ENCODE data around the gene ROCK2.
"Not testable (repeated sequence)": the region's sequence is repeated elsewhere in the genome, so short reads cannot be mapped to it uniquely, and the experiment has no call there.

Gene ROCK2

GRCh38 chr2:11338580-11338979 is 5.9 kb downstream of the ROCK2 start:
- DNase-seq: no peak

- no peak for DNase-seq
Observed at GRCh38 chr2:11337909-11338308, 6.5 kb downstream of the ROCK2 start.

- no peak for DNase-seq
Observed at GRCh38 chr2:11336189-11336588, 8.2 kb downstream of the ROCK2 start.

- DNase-seq: no peak
Observed at GRCh38 chr2:11333427-11334183, 10.8 kb downstream of the ROCK2 start.

- no peak for DNase-seq
Observed at GRCh38 chr2:11332596-11332995, 11.8 kb downstream of the ROCK2 start.

- DNase-seq: no peak
Observed at GRCh38 chr2:11330457-11331142, 13.8 kb downstream of the ROCK2 start.

- DNase-seq: no peak
Observed at GRCh38 chr2:11329776-11330175, 14.7 kb downstream of the ROCK2 start.

GRCh38 chr2:11328522-11328921 is 15.9 kb downstream of the ROCK2 start:
- not testable (repeated sequence) for DNase-seq

GRCh38 chr2:11327871-11328270 is 16.6 kb downstream of the ROCK2 start:
- DNase-seq: no peak

GRCh38 chr2:11326677-11327211 is 17.7 kb downstream of the ROCK2 start:
- DNase-seq: no peak

- DNase-seq: no peak
Observed at GRCh38 chr2:11325961-11326676, 18.3 kb downstream of the ROCK2 start.

- no peak for DNase-seq
Observed at GRCh38 chr2:11321847-11322246, 22.6 kb downstream of the ROCK2 start.

GRCh38 chr2:11320698-11321492 is 23.5 kb downstream of the ROCK2 start:
- no peak for DNase-seq

- no peak for DNase-seq
Observed at GRCh38 chr2:11319939-11320338, 24.5 kb downstream of the ROCK2 start.

- DNase-seq: no peak
Observed at GRCh38 chr2:11315074-11315705, 29.2 kb downstream of the ROCK2 start.

- DNase-seq: no peak
Observed at GRCh38 chr2:11314487-11314886, 29.9 kb downstream of the ROCK2 start.

GRCh38 chr2:11312770-11313471 is 31.5 kb downstream of the ROCK2 start:
- DNase-seq: no peak

- no peak for DNase-seq
Observed at GRCh38 chr2:11311543-11311942, 32.9 kb downstream of the ROCK2 start.

- no peak for DNase-seq
Observed at GRCh38 chr2:11310212-11310611, 34.2 kb downstream of the ROCK2 start.

- no peak for DNase-seq
Observed at GRCh38 chr2:11309706-11310105, 34.7 kb downstream of the ROCK2 start.

GRCh38 chr2:11307764-11308415 is 36.5 kb downstream of the ROCK2 start:
- no peak for DNase-seq

Measured in activated effector memory CD4-positive, alpha-beta T cell treated with Interleukin-2 at 50 U/mL for 16 hours (primary cell).